K562 (cell line): Measurements from ENCODE around the gene C11orf86. TPM values are rescaled to one million over a fixed set of nuclear protein-coding genes. Genes with fewer than 3 reads are reported as not detected.

Experiments used
- CBX8 ChIP-seq: fragments of 200-600 bp; sonication (generic); IDR thresholded peaks from 2 replicates; pipeline ENCODE4 v1.6.1; 2012; ENCODE audit warnings: borderline replicate concordance, mixed run types, low read depth, mild to moderate bottlenecking, moderate library complexity, mixed read lengths, low read length, control low read depth, inconsistent platforms; ENCODE audit not compliant: poor library complexity, severe bottlenecking; ENCODE audit errors: extremely low read depth
- ERF ChIP-seq: fragments of 450-650 bp; formaldehyde crosslinking; IDR thresholded peaks from 2 replicates; pipeline ENCODE4 v1.4.0; 2020; ENCODE audit warnings: mild to moderate bottlenecking, mixed read lengths
- TRIM28 ChIP-seq: fragments of 450-650 bp; IDR thresholded peaks from 2 replicates; pipeline ENCODE4 v1.6.1; 2017
- ZNF77 ChIP-seq: fragments of 250-450 bp; sonication (Bioruptor Pico); IDR thresholded peaks from 2 replicates; pipeline ENCODE4 v1.5.0; 2020
- polyA plus RNA-seq, 8 experiments: library from polyadenylated mRNA; depleted of rRNA in 4 of 8; stranded (reverse) in 5 of 8; unstranded in 3 of 8; fragments of >200 nt; fragmentation: Nextera tagmentation in 2 of 8; fragmentation: Illumina TruSeq in 1 of 8; extraction: Ambion mirVana in 2 of 8; extraction: Trizol in 1 of 8; gene quantifications; 2 replicates each; pipeline versions ENCODE4 v1.2.1 to v1.2.3, GENCODE V29; 2011 to 2014; ENCODE audit warnings: inconsistent platforms in 1 of 8, missing spikeins in 1 of 8
- total RNA-seq, 7 experiments: library from RNA; depleted of rRNA in 6 of 7; stranded (reverse); fragments of >200 nt in 6 of 7; fragmentation: Illumina TruSeq in 2 of 7; extraction: Trizol in 2 of 7; gene quantifications; 2 replicates each; pipeline versions ENCODE4 v1.2.1 to v1.2.3, GENCODE V29; 2011 to 2021; ENCODE audit warnings: low replicate concordance in 1 of 7
- TF ChIP-seq, protein P1 (sequence below): sonication (generic); formaldehyde crosslinking; IDR thresholded peaks from 2 replicates; pipeline ENCODE4 v1.8.0; 2023; ENCODE audit warnings: mild to moderate bottlenecking, missing genetic modification reagents
- TF ChIP-seq, protein P2 (sequence below): fragments of 250-450 bp; sonication (Bioruptor Pico); IDR thresholded peaks from 2 replicates; pipeline ENCODE4 v1.5.0; 2020; ENCODE audit warnings: mild to moderate bottlenecking, borderline replicate concordance
- TF ChIP-seq, protein P3 (sequence below): sonication (generic); formaldehyde crosslinking; IDR thresholded peaks from 2 replicates; pipeline ENCODE4 v1.8.0; 2023; ENCODE audit warnings: mild to moderate bottlenecking, missing genetic modification reagents
- TF ChIP-seq, protein P4 (sequence below): fragments of 450-650 bp; IDR thresholded peaks from 2 replicates; pipeline ENCODE4 v1.6.1; 2014; ENCODE audit warnings: low read depth, mild to moderate bottlenecking, moderate library complexity, borderline replicate concordance

The C11orf86 gene
- total and polyA plus RNA-seq, 9 of the 15 experiments (the other 6 are each of a cell fraction or from before 2014, with no cell fraction given) = not detected

DNA sequence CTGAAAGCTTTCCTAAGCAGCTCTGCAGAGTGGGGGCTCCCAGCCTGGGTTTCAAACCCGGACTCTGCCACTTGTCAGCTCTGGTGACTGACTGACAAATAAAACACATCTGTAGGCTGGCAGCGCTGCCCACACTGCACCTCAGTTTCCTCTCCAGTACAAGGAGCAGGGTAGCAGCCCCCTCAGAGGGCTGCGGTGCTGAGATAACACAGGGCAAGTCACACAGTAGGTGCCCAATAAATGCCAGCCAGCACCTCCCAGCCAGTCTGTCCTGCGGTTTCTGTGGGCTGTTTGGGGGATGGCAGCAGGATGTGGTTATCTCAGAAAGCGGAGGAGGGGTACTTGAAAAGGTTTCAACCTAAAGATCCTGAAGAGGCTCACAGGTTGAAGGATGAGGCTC lies 49.3 kb downstream of the C11orf86 start (continued):
- TF ChIP-seq, protein P1, sequence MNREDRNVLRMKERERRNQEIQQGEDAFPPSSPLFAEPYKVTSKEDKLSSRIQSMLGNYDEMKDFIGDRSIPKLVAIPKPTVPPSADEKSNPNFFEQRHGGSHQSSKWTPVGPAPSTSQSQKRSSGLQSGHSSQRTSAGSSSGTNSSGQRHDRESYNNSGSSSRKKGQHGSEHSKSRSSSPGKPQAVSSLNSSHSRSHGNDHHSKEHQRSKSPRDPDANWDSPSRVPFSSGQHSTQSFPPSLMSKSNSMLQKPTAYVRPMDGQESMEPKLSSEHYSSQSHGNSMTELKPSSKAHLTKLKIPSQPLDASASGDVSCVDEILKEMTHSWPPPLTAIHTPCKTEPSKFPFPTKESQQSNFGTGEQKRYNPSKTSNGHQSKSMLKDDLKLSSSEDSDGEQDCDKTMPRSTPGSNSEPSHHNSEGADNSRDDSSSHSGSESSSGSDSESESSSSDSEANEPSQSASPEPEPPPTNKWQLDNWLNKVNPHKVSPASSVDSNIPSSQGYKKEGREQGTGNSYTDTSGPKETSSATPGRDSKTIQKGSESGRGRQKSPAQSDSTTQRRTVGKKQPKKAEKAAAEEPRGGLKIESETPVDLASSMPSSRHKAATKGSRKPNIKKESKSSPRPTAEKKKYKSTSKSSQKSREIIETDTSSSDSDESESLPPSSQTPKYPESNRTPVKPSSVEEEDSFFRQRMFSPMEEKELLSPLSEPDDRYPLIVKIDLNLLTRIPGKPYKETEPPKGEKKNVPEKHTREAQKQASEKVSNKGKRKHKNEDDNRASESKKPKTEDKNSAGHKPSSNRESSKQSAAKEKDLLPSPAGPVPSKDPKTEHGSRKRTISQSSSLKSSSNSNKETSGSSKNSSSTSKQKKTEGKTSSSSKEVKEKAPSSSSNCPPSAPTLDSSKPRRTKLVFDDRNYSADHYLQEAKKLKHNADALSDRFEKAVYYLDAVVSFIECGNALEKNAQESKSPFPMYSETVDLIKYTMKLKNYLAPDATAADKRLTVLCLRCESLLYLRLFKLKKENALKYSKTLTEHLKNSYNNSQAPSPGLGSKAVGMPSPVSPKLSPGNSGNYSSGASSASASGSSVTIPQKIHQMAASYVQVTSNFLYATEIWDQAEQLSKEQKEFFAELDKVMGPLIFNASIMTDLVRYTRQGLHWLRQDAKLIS (CRISPR knock-in tag) = no peak
- no peak for TF ChIP-seq ZNF77 (CRISPR knock-in tag)
- no peak for TF ChIP-seq CBX8
- TF ChIP-seq ERF = no peak
- TF ChIP-seq, protein P2, sequence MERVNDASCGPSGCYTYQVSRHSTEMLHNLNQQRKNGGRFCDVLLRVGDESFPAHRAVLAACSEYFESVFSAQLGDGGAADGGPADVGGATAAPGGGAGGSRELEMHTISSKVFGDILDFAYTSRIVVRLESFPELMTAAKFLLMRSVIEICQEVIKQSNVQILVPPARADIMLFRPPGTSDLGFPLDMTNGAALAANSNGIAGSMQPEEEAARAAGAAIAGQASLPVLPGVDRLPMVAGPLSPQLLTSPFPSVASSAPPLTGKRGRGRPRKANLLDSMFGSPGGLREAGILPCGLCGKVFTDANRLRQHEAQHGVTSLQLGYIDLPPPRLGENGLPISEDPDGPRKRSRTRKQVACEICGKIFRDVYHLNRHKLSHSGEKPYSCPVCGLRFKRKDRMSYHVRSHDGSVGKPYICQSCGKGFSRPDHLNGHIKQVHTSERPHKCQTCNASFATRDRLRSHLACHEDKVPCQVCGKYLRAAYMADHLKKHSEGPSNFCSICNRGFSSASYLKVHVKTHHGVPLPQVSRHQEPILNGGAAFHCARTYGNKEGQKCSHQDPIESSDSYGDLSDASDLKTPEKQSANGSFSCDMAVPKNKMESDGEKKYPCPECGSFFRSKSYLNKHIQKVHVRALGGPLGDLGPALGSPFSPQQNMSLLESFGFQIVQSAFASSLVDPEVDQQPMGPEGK (CRISPR knock-in tag) = no peak
- TF ChIP-seq, protein P3, sequence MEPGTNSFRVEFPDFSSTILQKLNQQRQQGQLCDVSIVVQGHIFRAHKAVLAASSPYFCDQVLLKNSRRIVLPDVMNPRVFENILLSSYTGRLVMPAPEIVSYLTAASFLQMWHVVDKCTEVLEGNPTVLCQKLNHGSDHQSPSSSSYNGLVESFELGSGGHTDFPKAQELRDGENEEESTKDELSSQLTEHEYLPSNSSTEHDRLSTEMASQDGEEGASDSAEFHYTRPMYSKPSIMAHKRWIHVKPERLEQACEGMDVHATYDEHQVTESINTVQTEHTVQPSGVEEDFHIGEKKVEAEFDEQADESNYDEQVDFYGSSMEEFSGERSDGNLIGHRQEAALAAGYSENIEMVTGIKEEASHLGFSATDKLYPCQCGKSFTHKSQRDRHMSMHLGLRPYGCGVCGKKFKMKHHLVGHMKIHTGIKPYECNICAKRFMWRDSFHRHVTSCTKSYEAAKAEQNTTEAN (CRISPR knock-in tag) = no peak
- TF ChIP-seq, protein P4, sequence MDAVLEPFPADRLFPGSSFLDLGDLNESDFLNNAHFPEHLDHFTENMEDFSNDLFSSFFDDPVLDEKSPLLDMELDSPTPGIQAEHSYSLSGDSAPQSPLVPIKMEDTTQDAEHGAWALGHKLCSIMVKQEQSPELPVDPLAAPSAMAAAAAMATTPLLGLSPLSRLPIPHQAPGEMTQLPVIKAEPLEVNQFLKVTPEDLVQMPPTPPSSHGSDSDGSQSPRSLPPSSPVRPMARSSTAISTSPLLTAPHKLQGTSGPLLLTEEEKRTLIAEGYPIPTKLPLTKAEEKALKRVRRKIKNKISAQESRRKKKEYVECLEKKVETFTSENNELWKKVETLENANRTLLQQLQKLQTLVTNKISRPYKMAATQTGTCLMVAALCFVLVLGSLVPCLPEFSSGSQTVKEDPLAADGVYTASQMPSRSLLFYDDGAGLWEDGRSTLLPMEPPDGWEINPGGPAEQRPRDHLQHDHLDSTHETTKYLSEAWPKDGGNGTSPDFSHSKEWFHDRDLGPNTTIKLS = no peak
- no peak for TF ChIP-seq TRIM28
